Measurements from ENCODE around the gene MAD1L1. TPM values are rescaled to one million over a fixed set of nuclear protein-coding genes. Genes with fewer than 3 reads are reported as not detected.

MAD1L1 gene
- polyA plus RNA-seq, 4 donors, result 22.6 to 26.9 (median 24.6) TPM

GRCh38 chr7:2202901-2203765, 29.6 kb downstream of the MAD1L1 start:
- peak in 3 of 4 donors; percentile 29 to 40 (median 34) for DNase-seq (ENCODE audit: low read depth in 4 of 4, low spot score in 3 of 4)

- DNase-seq (ENCODE audit: low read depth in 4 of 4, low spot score in 3 of 4), result no peak
These were observed 30.4 kb downstream of the MAD1L1 start for GRCh38 chr7:2202361-2202761.

GRCh38 chr7:2201686-2202360, 30.9 kb downstream of the MAD1L1 start:
- no peak for DNase-seq (ENCODE audit: low read depth in 4 of 4, low spot score in 3 of 4)

GRCh38 chr7:2201128-2201527, 31.6 kb downstream of the MAD1L1 start:
- DNase-seq (ENCODE audit: low read depth in 4 of 4, low spot score in 3 of 4), result no peak

- DNase-seq (ENCODE audit: low read depth in 4 of 4, low spot score in 3 of 4), result no peak
These were observed 32.2 kb downstream of the MAD1L1 start for GRCh38 chr7:2200584-2200980.

GRCh38 chr7:2199956-2200583, 32.7 kb downstream of the MAD1L1 start:
- no peak for DNase-seq (ENCODE audit: low read depth in 4 of 4, low spot score in 3 of 4)

- DNase-seq (ENCODE audit: low read depth in 4 of 4, low spot score in 3 of 4), result no peak
These were observed 33.2 kb downstream of the MAD1L1 start for GRCh38 chr7:2199528-2199927.

GRCh38 chr7:2198760-2199159, 34.0 kb downstream of the MAD1L1 start:
- no peak for DNase-seq (ENCODE audit: low read depth in 4 of 4, low spot score in 3 of 4)

GRCh38 chr7:2198206-2198605, 34.5 kb downstream of the MAD1L1 start:
- DNase-seq (ENCODE audit: low read depth in 4 of 4, low spot score in 3 of 4), result no peak

GRCh38 chr7:2197436-2198155, 35.1 kb downstream of the MAD1L1 start:
- no peak for DNase-seq (ENCODE audit: low read depth in 4 of 4, low spot score in 3 of 4)

- no peak for DNase-seq (ENCODE audit: low read depth in 4 of 4, low spot score in 3 of 4)
These were observed 36.1 kb downstream of the MAD1L1 start for GRCh38 chr7:2196381-2197378.

GRCh38 chr7:2195400-2196246, 37.1 kb downstream of the MAD1L1 start:
- no peak for DNase-seq (ENCODE audit: low read depth in 4 of 4, low spot score in 3 of 4)

GRCh38 chr7:2193575-2194305, 39.0 kb downstream of the MAD1L1 start:
- DNase-seq (ENCODE audit: low read depth in 4 of 4, low spot score in 3 of 4), result no peak

GRCh38 chr7:2192831-2193534, 39.8 kb downstream of the MAD1L1 start:
- no peak for DNase-seq (ENCODE audit: low read depth in 4 of 4, low spot score in 3 of 4)

- DNase-seq (ENCODE audit: low read depth in 4 of 4, low spot score in 3 of 4), result no peak
These were observed 41.7 kb downstream of the MAD1L1 start for GRCh38 chr7:2191016-2191415.

- no peak for DNase-seq (ENCODE audit: low read depth in 4 of 4, low spot score in 3 of 4)
These were observed 42.2 kb downstream of the MAD1L1 start for GRCh38 chr7:2190531-2190930.

- no peak for DNase-seq (ENCODE audit: low read depth in 4 of 4, low spot score in 3 of 4)
These were observed 46.6 kb downstream of the MAD1L1 start for GRCh38 chr7:2186166-2186565.
